NB4 (cell line): Measurements from ENCODE around the gene LCORL.

ENCODE experiments used
- POLR2A ChIP-seq: IDR thresholded peaks from 2 replicates; pipeline ENCODE4 v1.6.1; 2011; ENCODE audit warnings: mild to moderate bottlenecking; ENCODE audit not compliant: insufficient read length; ENCODE audit errors: extremely low read depth
- TF ChIP-seq, protein P1 (sequence below): IDR thresholded peaks from one replicate; pipeline ENCODE4 v1.5.1; 2012; ENCODE audit warnings: low read depth, low read length

DNA sequence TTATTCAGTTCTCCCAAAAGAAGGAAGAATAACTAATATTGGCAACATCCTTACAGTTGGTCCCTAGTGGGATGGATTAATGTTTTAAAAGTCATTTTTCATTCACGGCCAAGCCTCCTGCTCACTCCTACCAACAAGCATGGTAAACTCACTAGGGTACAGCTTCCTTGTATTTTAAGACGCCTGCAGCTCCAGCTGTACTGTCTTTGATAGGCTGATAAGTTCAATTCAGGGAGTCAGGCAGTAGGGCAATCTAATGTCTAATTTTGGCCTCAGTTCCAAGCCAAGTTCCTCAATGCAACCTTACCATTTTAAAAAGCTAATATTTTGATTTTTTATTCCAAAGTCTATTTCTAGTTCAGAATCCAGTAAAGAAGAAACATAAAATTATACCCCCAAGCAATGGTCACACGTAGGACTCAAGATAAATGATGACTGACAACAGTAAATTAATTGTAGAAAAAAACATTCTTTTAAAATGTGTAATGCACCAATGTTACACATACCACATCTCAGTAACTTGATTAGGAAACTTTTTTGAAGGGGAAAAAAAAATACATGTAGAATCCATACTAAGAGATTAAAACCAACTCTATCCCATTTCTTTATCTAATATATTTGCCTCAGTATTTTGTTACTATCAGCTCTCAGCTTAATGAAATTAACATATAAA lies 9.3 kb downstream of the LCORL start:
- TF ChIP-seq, protein P1, sequence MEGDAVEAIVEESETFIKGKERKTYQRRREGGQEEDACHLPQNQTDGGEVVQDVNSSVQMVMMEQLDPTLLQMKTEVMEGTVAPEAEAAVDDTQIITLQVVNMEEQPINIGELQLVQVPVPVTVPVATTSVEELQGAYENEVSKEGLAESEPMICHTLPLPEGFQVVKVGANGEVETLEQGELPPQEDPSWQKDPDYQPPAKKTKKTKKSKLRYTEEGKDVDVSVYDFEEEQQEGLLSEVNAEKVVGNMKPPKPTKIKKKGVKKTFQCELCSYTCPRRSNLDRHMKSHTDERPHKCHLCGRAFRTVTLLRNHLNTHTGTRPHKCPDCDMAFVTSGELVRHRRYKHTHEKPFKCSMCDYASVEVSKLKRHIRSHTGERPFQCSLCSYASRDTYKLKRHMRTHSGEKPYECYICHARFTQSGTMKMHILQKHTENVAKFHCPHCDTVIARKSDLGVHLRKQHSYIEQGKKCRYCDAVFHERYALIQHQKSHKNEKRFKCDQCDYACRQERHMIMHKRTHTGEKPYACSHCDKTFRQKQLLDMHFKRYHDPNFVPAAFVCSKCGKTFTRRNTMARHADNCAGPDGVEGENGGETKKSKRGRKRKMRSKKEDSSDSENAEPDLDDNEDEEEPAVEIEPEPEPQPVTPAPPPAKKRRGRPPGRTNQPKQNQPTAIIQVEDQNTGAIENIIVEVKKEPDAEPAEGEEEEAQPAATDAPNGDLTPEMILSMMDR: no peak
- no peak for TF ChIP-seq POLR2A
